Measurements from ENCODE around the gene TAF1. TPM values are rescaled to one million over a fixed set of nuclear protein-coding genes. Genes with fewer than 3 reads are reported as not detected.
"Not testable (repeated sequence)": the region's sequence is repeated elsewhere in the genome, so short reads cannot be mapped to it uniquely, and the experiment has no call there.

Gene TAF1
- total and polyA plus RNA-seq, 7 donors: 5.5 to 25.6 (median 22.3) TPM

DNA sequence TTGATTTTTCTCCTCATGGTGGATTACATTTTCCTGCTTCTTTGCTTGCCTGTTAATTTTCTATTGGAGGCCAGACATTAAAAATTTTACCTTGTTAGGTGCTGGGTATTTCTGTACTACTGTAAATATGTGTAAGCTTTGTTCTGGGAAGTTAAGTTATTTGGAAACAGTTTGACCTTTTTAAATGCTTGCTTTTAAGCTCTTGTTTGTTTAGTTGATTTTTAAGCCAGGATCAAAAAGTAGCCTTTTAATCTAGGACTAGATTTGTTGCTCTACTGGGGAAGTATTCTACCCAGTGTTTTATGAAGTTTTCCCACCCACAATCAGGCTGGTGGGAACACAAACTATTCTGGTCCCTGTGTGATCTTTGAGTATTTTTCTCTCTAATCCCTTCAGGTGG, 121.7 kb downstream of the TAF1 start:
- intact Hi-C loops (cut with DNase I): no loop called here
- Histone ChIP-seq H3K27ac (no peak overlapping the region), H3K4me1 (no peaks in the 10 kb centered on the region), H3K9me3 (no peaks in the 10 kb centered on the region), H3K27me3 (ENCODE audit: insufficient read depth in 3 of 3, low read length in 2 of 3) (no peaks in the 10 kb centered on the region), H3K36me3 (ENCODE audit: insufficient read depth in 1 of 2, low read depth in 1 of 2) (no peaks in the 10 kb centered on the region), H3K4me3 (no peak overlapping the region)
- DNase-seq (no peak), ATAC-seq (no peak)
- TF ChIP-seq CTCF (IDR thresholded peaks at IDR 0.05): no peak

DNA sequence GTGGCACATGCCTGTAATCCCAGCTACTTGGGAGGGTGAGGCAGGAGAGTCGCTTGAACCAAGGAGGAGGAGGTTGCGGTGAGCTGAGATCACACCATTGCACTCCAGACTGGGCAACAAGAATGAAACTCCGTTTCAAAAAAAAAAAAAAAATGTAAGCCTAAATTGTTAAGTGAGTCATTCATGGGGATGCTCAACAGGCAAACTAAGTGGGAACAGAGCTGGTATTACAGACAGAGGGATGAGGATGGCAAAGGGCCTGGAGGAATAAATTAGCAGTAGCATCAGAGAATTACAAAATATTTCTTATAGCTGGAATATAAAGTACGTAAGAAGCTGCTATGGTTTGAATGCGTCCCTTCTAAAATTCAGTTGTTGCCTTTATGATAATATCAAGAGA, 123.4 kb downstream of the TAF1 start:
- intact Hi-C loops (cut with DNase I): no loop called here
- H3K4me3 ChIP-seq: no peak overlapping the region
- no peak overlapping the region for H3K27ac ChIP-seq
- WGBS, 3 donors: 82 to 96% (median 85%) methylated on average over 5 of the region's 5 CpGs
- no peaks in the 10 kb centered on the region for H3K4me1 ChIP-seq
- no peaks in the 10 kb centered on the region for H3K27me3 ChIP-seq (ENCODE audit: insufficient read depth in 3 of 3, low read length in 2 of 3)
- peaks cover 2% of the 10 kb centered on the region for H3K9me3 ChIP-seq
- DNase-seq (no peak), ATAC-seq (no peak)
- TF ChIP-seq CTCF (IDR thresholded peaks at IDR 0.05): no peak
- H3K36me3 ChIP-seq (ENCODE audit: insufficient read depth in 1 of 2, low read depth in 1 of 2): no peaks in the 10 kb centered on the region

DNA sequence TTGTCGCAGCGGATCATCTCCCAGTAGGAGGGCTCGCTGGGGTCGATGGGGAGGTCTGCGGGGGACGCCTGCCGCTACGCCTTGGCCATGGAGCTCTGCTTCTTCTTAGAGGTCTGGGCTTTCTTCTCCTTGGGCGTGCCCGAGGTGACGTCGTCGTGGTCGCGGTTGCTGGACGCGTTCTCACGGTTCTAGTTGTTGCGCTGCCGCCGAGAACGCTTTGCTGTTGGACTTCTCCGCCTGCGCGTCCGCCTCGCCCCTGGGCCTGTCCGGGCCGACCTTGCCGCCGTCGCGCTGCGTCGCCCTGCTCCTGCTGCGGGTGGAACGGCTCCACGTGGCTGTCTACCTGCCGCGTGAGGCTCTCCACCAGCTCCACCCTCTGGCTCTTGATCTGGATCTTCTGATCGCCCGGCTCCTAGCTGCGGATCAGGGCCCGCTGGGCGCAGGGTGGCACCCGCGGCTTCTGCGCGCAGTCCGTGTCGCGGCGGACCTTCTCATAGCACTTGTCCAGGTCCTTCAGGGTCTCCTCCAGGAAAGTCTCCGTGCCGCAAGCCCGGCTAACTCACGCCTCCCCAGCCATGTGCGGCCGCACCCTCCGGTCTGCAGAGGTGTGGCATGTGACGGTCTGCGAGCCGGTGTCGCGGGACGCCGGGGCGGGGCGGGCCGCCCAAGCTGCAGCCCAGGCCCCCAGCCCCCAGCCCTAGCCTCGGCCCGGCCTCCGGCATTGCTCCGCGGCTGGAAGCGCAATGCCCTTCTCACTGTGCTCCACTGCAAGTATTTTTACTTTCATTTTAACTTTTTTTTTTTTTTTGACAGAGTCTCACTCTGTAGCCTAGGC, 126.3 kb downstream of the TAF1 start:
- Histone ChIP-seq H3K4me3 (peak overlapping the region; percentile 70), H3K9me3 (peaks cover 7% of the 10 kb centered on the region), H3K27ac (peak overlapping the region; percentile 42), H3K27me3 (ENCODE audit: insufficient read depth in 3 of 3, low read length in 2 of 3) (no peaks in the 10 kb centered on the region), H3K36me3 (ENCODE audit: insufficient read depth in 1 of 2, low read depth in 1 of 2) (no peaks in the 10 kb centered on the region), H3K4me1 (no peaks in the 10 kb centered on the region)
- 3 to 28% (median 3%) methylated on average over 38 to 76 of the region's 76 CpGs for WGBS, 3 donors
- peak; percentile 82 to 87 (median 83) for ATAC-seq
- peak; percentile 49 to 73 for DNase-seq
- peak; percentile 3 for TF ChIP-seq CTCF (IDR thresholded peaks at IDR 0.05)
- intact Hi-C loops (cut with DNase I): no loop called here

DNA sequence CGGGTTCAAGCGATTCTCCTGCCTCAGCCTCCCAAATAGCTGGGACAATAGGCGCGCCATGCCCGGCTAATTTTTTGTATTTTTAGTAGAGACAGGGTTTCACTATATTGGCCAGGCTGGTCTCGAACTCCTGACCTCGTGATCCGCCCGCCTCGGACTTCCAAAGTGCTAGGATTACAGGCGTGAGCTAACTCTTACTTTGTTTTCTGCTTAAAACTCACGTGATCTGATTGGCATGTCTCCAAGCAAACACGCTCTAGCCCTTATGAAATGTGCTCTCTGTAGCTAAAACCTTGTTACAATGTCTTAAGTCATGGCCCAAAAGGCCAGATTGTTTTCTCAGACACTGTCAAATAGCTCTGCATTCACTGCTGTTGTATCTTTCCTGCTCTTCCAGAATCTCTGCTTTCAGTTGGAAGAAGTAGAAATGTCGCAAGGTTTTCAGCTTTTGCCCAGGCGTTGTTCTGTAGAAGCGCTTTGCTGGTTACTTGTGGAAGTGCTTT, 127.0 kb downstream of the TAF1 start:
- H3K36me3 ChIP-seq (ENCODE audit: insufficient read depth in 1 of 2, low read depth in 1 of 2): no peaks in the 10 kb centered on the region
- no peaks in the 10 kb centered on the region for H3K4me1 ChIP-seq
- peaks cover 7% of the 10 kb centered on the region for H3K9me3 ChIP-seq
- peak in 1 of 2 donors; percentile 51 for DNase-seq
- TF ChIP-seq CTCF (IDR thresholded peaks at IDR 0.05): no peak
- intact Hi-C loops (cut with DNase I): no loop called here
- 40 to 66% (median 55%) methylated on average over 16 of the region's 16 CpGs for WGBS, 3 donors
- H3K27ac ChIP-seq: peak overlapping the region; percentile 42
- ATAC-seq: peak; percentile 25 to 60 (median 36)
- peak overlapping the region; percentile 70 for H3K4me3 ChIP-seq
- no peaks in the 10 kb centered on the region for H3K27me3 ChIP-seq (ENCODE audit: insufficient read depth in 3 of 3, low read length in 2 of 3)

DNA sequence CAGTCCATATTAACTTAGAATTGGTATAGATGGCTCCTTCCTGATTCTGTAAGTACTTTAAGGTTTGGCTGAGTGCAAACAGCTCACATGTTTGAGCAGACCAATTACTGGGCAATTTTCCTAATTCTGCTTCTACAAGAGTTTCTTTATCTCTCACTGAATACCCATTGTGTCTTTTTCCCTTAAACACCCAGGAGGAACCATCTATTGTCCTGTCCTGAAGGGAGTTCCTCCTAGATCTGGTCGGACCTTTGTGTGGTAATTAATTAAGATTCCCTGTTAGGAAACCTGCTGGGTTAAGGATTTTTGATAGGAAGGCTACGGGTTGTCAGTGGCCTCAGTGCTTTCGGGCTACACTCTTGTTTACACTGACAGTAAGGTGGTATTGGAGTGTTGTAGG, 129.8 kb downstream of the TAF1 start:
- DNase-seq; intact Hi-C loops (cut with DNase I); H3K27ac ChIP-seq; ATAC-seq; H3K9me3 ChIP-seq; H3K36me3 ChIP-seq (ENCODE audit: insufficient read depth in 1 of 2, low read depth in 1 of 2); H3K27me3 ChIP-seq (ENCODE audit: insufficient read depth in 3 of 3, low read length in 2 of 3); H3K4me1 ChIP-seq; H3K4me3 ChIP-seq: not testable (repeated sequence)
- 63 to 79% (median 77%) methylated on average over 3 of the region's 3 CpGs for WGBS, 3 donors
